Liver (tissue), 9 donors: ENCODE results near the gene HOXB8. TPM values are rescaled to one million over a fixed set of nuclear protein-coding genes. Genes with fewer than 3 reads are reported as not detected.

Source experiments
- DNase-seq: peaks from one replicate; pipeline ENCODE4 v3.0.0-alpha.2; 2017; ENCODE audit warnings: low spot score
- H3K27ac ChIP-seq, 2 donors: one replicate each; pipeline ENCODE4 v1.7.0; 2013; ENCODE audit warnings: inconsistent platforms in 2 of 2, low read length in 2 of 2, control low read depth in 1 of 2, low read depth in 1 of 2, mild to moderate bottlenecking in 1 of 2
- H3K27me3 ChIP-seq, 4 donors: one replicate each; pipeline versions ENCODE4 v1.6.1 to v1.7.0; 2013; ENCODE audit warnings: low read length in 3 of 4, inconsistent platforms in 1 of 4, mild to moderate bottlenecking in 1 of 4, moderate library complexity in 1 of 4; ENCODE audit not compliant: control insufficient read depth in 4 of 4, insufficient read depth in 4 of 4
- H3K36me3 ChIP-seq, 4 donors: one replicate each; pipeline versions ENCODE4 v1.6.1 to v1.7.0; 2013; ENCODE audit warnings: low read length in 3 of 4, mild to moderate bottlenecking in 3 of 4, low read depth in 1 of 4, moderate library complexity in 1 of 4; ENCODE audit not compliant: control insufficient read depth in 4 of 4, insufficient read depth in 3 of 4
- H3K4me1 ChIP-seq, 4 donors: one replicate each; pipeline versions ENCODE4 v1.6.1 to v1.7.0; 2013; ENCODE audit warnings: low read length in 3 of 4, mild to moderate bottlenecking in 3 of 4, moderate library complexity in 1 of 4; ENCODE audit not compliant: control insufficient read depth in 4 of 4, insufficient read depth in 4 of 4
- H3K4me3 ChIP-seq, 3 donors: one replicate each; pipeline versions ENCODE4 v1.6.1 to v1.7.0; 2013; ENCODE audit warnings: low read length in 3 of 3, control low read depth in 1 of 3, low read depth in 1 of 3, mild to moderate bottlenecking in 1 of 3
- H3K9ac ChIP-seq, 2 donors: one replicate each; pipeline ENCODE4 v1.7.0; 2013; ENCODE audit warnings: low read length in 2 of 2, mild to moderate bottlenecking in 2 of 2, moderate library complexity in 2 of 2, control low read depth in 1 of 2, low read depth in 1 of 2
- H3K9me3 ChIP-seq, 4 donors: one replicate each; pipeline versions ENCODE4 v1.6.1 to v1.7.0; 2013; ENCODE audit warnings: low read length in 3 of 4; ENCODE audit not compliant: control insufficient read depth in 4 of 4
- CTCF ChIP-seq: fragments of 150-350 bp; IDR thresholded peaks from 2 replicates; pipeline ENCODE4 v1.5.1; 2017; ENCODE audit warnings: improper control_type of control experiment, low read depth, low read length; ENCODE audit not compliant: missing input control
- EGR1 ChIP-seq, 2 donors: IDR thresholded peaks; 2 replicates each; pipeline ENCODE4 v1.6.1; 2016 to 2018; ENCODE audit warnings: antibody characterized with exemption in 2 of 2, low read depth in 2 of 2
- FOXA1 ChIP-seq: IDR thresholded peaks from 2 replicates; pipeline ENCODE4 v1.6.1; 2016; ENCODE audit warnings: antibody characterized with exemption
- FOXA2 ChIP-seq: IDR thresholded peaks from 2 replicates; pipeline ENCODE4 v1.6.1; 2016; ENCODE audit warnings: antibody characterized with exemption
- HNF4A ChIP-seq, 2 donors: conservative IDR thresholded peaks; 2 replicates each; pipeline ENCODE4 v1.6.1; 2016; ENCODE audit warnings: antibody characterized with exemption in 2 of 2, mild to moderate bottlenecking in 2 of 2
- HNF4G ChIP-seq: IDR thresholded peaks from 2 replicates; pipeline ENCODE4 v1.6.1; 2016; ENCODE audit warnings: antibody characterized with exemption
- JUND ChIP-seq, 2 donors: IDR thresholded peaks; 2 replicates each; pipeline ENCODE4 v1.6.1; 2016; ENCODE audit warnings: antibody characterized with exemption in 2 of 2
- MAX ChIP-seq: IDR thresholded peaks from 2 replicates; pipeline ENCODE4 v1.6.1; 2016; ENCODE audit warnings: antibody characterized with exemption
- NR2F2 ChIP-seq: IDR thresholded peaks from 2 replicates; pipeline ENCODE4 v1.6.1; 2016; ENCODE audit warnings: antibody characterized with exemption
- RAD21 ChIP-seq, 2 donors: IDR thresholded peaks; 2 replicates each; pipeline ENCODE4 v1.6.1; 2016; ENCODE audit warnings: antibody characterized with exemption in 2 of 2, mild to moderate bottlenecking in 2 of 2
- REST ChIP-seq: IDR thresholded peaks from 2 replicates; pipeline ENCODE4 v1.6.1; 2016; ENCODE audit warnings: antibody characterized with exemption, mild to moderate bottlenecking
- RXRA ChIP-seq, 2 donors: IDR thresholded peaks; 2 replicates each; pipeline ENCODE4 v1.6.1; 2017 to 2018; ENCODE audit warnings: antibody characterized with exemption in 2 of 2, mild to moderate bottlenecking in 1 of 2
- TAF1 ChIP-seq: conservative IDR thresholded peaks from 2 replicates; pipeline ENCODE4 v1.6.1; 2016; ENCODE audit warnings: antibody characterized with exemption, mild to moderate bottlenecking
- WGBS: extraction: QIAGEN DNeasy Blood & Tissue Kit; methylation state at CpG from one replicate; pipeline ENCODE4 v1.1.7; 2013; 5-methylcytosine and 5-hydroxymethylcytosine counted together
- polyA plus RNA-seq, 2 donors: library from polyadenylated mRNA; stranded (reverse) in 1 of 2; unstranded in 1 of 2; fragments of 200-250 nt in 1 of 2; fragments of >200 nt in 1 of 2; fragmentation: Nextera tagmentation in 1 of 2; extraction: Ambion mirVana in 1 of 2; gene quantifications; one replicate each; pipeline versions ENCODE4 v1.2.1 to v1.2.3, GENCODE V29; 2013 to 2015
- total RNA-seq, 2 donors: library from RNA; depleted of rRNA; stranded (reverse); fragments of >200 nt; gene quantifications; one replicate each; pipeline ENCODE4 v1.2.3, GENCODE V29; 2014
- donor health status: healthy.
- donor health status: healthy.
- donor health status: healthy.
- donor health status: healthy.
- donor health status: healthy.

The HOXB8 gene
- total and polyA plus RNA-seq, 4 donors = not detected

- no peak for TF ChIP-seq REST
- TF ChIP-seq RAD21 (IDR thresholded peaks at IDR 0.05) = no peak
- no peak for DNase-seq
- Histone ChIP-seq H3K4me1 (peaks cover 7 to 14% (median 13%) of the 10 kb centered on the region in 4 donors), H3K27ac (no peak overlapping the region), H3K9me3 (no peaks in the 10 kb centered on the region), H3K9ac (no peak overlapping the region), H3K4me3 (no peak overlapping the region), H3K36me3 (no peaks in the 10 kb centered on the region), H3K27me3 (peaks cover 4 to 45% (median 33%) of the 10 kb centered on the region in 4 donors)
- 18% methylated on average over 4 of the region's 4 CpGs for WGBS
Measured at GRCh38 chr17:48623583-48623982, 8.5 kb upstream of the HOXB8 start.

- H3K27ac ChIP-seq = no peak overlapping the region
- H3K9ac ChIP-seq = no peak overlapping the region
- WGBS = 26% methylated on average over 11 of the region's 11 CpGs
- no peaks in the 10 kb centered on the region for H3K36me3 ChIP-seq
- H3K9me3 ChIP-seq = no peaks in the 10 kb centered on the region
- no peak overlapping the region for H3K4me3 ChIP-seq
- TF ChIP-seq HNF4A (conservative IDR thresholded peaks at IDR 0.05) (no peak), REST (no peak), TAF1 (no peak), HNF4G (no peak), RAD21 (IDR thresholded peaks at IDR 0.05) (no peak), RXRA (IDR thresholded peaks at IDR 0.05) (no peak), MAX (no peak), JUND (IDR thresholded peaks at IDR 0.05) (no peak), FOXA1 (no peak), FOXA2 (no peak), EGR1 (IDR thresholded peaks at IDR 0.05; ENCODE audit: low read depth in 2 of 2) (no peak), CTCF (no peak), NR2F2 (no peak)
- no peak for DNase-seq
- peaks cover 4 to 48% (median 33%) of the 10 kb centered on the region in 4 donors for H3K27me3 ChIP-seq
- H3K4me1 ChIP-seq = peaks cover 7 to 16% (median 13%) of the 10 kb centered on the region in 4 donors
Measured at GRCh38 chr17:48622857-48623256, 7.8 kb upstream of the HOXB8 start.
